ENCODE measurements around the gene CHST9. TPM values are rescaled to one million over a fixed set of nuclear protein-coding genes. Genes with fewer than 3 reads are reported as not detected.

The CHST9 gene
- total and polyA plus RNA-seq, 2 experiments from 2014 or later = 15.5 to 16.8 TPM

DNA sequence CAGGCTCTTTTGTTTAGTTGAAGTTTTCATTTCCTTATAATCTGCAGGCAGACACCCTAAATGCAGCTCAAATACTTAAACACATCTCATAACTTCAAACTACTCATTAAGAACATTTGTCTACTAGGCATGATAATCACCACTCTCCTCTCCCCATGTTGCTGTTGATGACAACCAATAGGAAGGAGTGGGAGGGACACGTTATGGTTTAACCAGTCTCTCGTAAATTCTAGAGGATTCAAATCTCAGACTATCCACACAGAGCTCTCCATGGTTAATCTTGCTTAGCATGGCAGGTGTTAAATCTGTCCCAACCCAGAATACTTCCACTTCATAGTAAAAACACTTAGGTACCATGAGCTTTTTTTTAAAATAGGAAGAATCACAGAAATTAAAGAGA, 192.2 kb downstream of the CHST9 start (continued):
- no peak for TF ChIP-seq REST (IDR thresholded peaks at IDR 0.05; ENCODE audit: unreplicated experiment)
- TF ChIP-seq POLR2AphosphoS5 (IDR thresholded peaks at IDR 0.05; ENCODE audit: low read depth) = no peak
- TF ChIP-seq NANOG (IDR thresholded peaks at IDR 0.05; ENCODE audit: borderline replicate concordance) = no peak
- no peak for TF ChIP-seq ETS1 (IDR thresholded peaks at IDR 0.05)
- TF ChIP-seq JUNB (IDR thresholded peaks at IDR 0.05; ENCODE audit: unreplicated experiment) = no peak
- TF ChIP-seq ZNF331 (CRISPR knock-in tag; IDR thresholded peaks at IDR 0.05; ENCODE audit: low read depth) = no peak
- TF ChIP-seq CREB1 (CRISPR knock-in tag; IDR thresholded peaks at IDR 0.05; ENCODE audit: low read depth) = no peak
- TF ChIP-seq CTCF (conservative IDR thresholded peaks at IDR 0.05; ENCODE audit: low read depth in 2 of 2) = no peak
- no peak for TF ChIP-seq EZH2phosphoT487 (IDR thresholded peaks at IDR 0.05; ENCODE audit: unreplicated experiment)

DNA sequence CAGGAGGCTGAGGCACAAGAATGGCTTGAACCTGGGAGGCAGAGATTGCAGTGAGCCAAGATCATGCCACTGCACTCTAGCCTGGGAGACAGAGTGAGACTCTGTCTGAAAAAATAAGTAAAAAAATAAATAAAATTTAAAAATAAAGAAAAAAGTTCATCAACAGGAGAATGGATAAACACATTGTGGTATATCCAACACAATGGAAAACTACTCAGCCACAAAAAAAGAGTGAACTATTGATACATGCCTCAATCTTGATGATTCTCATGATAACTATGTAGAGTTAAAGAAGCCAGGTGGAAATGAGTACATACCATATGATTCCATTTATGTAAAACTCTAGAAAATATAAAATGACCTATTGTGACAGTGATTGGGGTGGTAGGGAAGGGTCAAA, 195.3 kb downstream of the CHST9 start:
- Mint-ChIP-seq H3K27me3 (ENCODE audit: insufficient read depth, low read depth, poor library complexity) (no peaks in the 10 kb centered on the region), H3K36me3 (ENCODE audit: low read depth) (peaks cover 12% of the 10 kb centered on the region), H3K27ac (no peak overlapping the region), H3K4me3 (no peak overlapping the region), H3K9me3 (peaks cover 2% of the 10 kb centered on the region; the same call in 2 of the 3 replicates), H3K4me1 (no peaks in the 10 kb centered on the region)
- Histone ChIP-seq H3K4me1 (ENCODE audit: insufficient read depth) (no peaks in the 10 kb centered on the region), H3K36me3 (ENCODE audit: insufficient read depth) (no peaks in the 10 kb centered on the region), H3K27me3 (ENCODE audit: insufficient read depth) (no peaks in the 10 kb centered on the region), H3K4me2 (no peak overlapping the region), H3K4me3 (no peak overlapping the region), H3F3A (replicated peaks; ENCODE audit: low read depth) (no peaks in the 10 kb centered on the region), H3K27ac (ENCODE audit: low read depth) (no peak overlapping the region), H4K20me1 (replicated peaks; ENCODE audit: insufficient read depth) (no peaks in the 10 kb centered on the region), H3K9me2 (ENCODE audit: insufficient read depth) (no peaks in the 10 kb centered on the region), H3K79me2 (replicated peaks; ENCODE audit: insufficient read depth) (no peaks in the 10 kb centered on the region), H2AFZ (no peak overlapping the region)
- no peak for DNase-seq (ENCODE audit: low spot score)
- no peak for ATAC-seq
- TF ChIP-seq CREB1 (CRISPR knock-in tag; IDR thresholded peaks at IDR 0.05; ENCODE audit: low read depth) (no peak), ZNF114 (CRISPR knock-in tag; IDR thresholded peaks at IDR 0.05) (no peak), CTCF (conservative IDR thresholded peaks at IDR 0.05; ENCODE audit: low read depth in 2 of 2) (no peak)
- TF ChIP-seq, protein P1, sequence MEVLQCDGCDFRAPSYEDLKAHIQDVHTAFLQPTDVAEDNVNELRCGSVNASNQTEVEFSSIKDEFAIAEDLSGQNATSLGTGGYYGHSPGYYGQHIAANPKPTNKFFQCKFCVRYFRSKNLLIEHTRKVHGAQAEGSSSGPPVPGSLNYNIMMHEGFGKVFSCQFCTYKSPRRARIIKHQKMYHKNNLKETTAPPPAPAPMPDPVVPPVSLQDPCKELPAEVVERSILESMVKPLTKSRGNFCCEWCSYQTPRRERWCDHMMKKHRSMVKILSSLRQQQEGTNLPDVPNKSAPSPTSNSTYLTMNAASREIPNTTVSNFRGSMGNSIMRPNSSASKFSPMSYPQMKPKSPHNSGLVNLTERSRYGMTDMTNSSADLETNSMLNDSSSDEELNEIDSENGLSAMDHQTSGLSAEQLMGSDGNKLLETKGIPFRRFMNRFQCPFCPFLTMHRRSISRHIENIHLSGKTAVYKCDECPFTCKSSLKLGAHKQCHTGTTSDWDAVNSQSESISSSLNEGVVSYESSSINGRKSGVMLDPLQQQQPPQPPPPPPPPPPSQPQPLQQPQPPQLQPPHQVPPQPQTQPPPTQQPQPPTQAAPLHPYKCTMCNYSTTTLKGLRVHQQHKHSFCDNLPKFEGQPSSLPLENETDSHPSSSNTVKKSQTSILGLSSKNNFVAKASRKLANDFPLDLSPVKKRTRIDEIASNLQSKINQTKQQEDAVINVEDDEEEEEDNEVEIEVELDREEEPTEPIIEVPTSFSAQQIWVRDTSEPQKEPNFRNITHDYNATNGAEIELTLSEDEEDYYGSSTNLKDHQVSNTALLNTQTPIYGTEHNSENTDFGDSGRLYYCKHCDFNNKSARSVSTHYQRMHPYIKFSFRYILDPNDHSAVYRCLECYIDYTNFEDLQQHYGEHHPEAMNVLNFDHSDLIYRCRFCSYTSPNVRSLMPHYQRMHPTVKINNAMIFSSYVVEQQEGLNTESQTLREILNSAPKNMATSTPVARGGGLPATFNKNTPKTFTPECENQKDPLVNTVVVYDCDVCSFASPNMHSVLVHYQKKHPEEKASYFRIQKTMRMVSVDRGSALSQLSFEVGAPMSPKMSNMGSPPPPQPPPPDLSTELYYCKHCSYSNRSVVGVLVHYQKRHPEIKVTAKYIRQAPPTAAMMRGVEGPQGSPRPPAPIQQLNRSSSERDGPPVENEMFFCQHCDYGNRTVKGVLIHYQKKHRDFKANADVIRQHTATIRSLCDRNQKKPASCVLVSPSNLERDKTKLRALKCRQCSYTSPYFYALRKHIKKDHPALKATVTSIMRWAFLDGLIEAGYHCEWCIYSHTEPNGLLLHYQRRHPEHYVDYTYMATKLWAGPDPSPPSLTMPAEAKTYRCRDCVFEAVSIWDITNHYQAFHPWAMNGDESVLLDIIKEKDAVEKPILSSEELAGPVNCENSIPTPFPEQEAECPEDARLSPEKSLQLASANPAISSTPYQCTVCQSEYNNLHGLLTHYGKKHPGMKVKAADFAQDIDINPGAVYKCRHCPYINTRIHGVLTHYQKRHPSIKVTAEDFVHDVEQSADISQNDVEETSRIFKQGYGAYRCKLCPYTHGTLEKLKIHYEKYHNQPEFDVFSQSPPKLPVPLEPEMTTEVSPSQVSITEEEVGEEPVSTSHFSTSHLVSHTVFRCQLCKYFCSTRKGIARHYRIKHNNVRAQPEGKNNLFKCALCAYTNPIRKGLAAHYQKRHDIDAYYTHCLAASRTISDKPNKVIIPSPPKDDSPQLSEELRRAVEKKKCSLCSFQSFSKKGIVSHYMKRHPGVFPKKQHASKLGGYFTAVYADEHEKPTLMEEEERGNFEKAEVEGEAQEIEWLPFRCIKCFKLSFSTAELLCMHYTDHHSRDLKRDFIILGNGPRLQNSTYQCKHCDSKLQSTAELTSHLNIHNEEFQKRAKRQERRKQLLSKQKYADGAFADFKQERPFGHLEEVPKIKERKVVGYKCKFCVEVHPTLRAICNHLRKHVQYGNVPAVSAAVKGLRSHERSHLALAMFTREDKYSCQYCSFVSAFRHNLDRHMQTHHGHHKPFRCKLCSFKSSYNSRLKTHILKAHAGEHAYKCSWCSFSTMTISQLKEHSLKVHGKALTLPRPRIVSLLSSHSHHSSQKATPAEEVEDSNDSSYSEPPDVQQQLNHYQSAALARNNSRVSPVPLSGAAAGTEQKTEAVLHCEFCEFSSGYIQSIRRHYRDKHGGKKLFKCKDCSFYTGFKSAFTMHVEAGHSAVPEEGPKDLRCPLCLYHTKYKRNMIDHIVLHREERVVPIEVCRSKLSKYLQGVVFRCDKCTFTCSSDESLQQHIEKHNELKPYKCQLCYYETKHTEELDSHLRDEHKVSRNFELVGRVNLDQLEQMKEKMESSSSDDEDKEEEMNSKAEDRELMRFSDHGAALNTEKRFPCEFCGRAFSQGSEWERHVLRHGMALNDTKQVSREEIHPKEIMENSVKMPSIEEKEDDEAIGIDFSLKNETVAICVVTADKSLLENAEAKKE (CRISPR knock-in tag; IDR thresholded peaks at IDR 0.05) = no peak
